GM19035 (cell line): ENCODE results near the gene CLDN2.
"Not testable (repeated sequence)": the region's sequence is repeated elsewhere in the genome, so short reads cannot be mapped to it uniquely, and the experiment has no call there.

ENCODE experiments used
- ATAC-seq: cut with Tn5 transposase; IDR thresholded peaks from one replicate; pipeline ENCODE4 v1.9.1; 2021; ENCODE audit not compliant: unreplicated experiment

The CLDN2 gene

GRCh38 chrX:106957856-106958255 lies 37.7 kb downstream of the CLDN2 start:
- no peak for ATAC-seq

DNA sequence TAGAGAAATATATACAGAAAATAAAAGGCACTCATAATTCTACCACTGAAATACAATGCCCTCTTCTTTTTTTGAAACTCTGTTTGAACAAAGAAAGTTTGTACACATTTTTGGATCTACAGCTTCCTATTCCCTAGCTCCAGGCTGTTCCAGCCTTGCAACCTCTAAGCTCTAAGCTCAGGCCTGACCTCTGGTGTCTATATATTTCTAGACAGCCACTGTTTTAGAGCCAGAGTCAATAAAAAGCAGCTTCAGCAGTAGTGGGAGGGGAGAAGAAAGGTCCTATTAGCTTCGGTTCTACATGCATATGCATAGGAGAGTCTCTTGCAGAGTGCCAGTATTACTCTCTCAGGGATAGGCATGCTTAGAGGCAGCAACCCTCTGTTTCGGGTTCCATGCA lies 39.7 kb downstream of the CLDN2 start:
- no peak for ATAC-seq

- ATAC-seq, result no peak
Measured at GRCh38 chrX:106963111-106963510, 42.9 kb downstream of the CLDN2 start.

GRCh38 chrX:106964290-106964689 lies 44.1 kb downstream of the CLDN2 start:
- ATAC-seq, result no peak

- not testable (repeated sequence) for ATAC-seq
Measured at GRCh38 chrX:106966547-106966946, 46.3 kb downstream of the CLDN2 start.

DNA sequence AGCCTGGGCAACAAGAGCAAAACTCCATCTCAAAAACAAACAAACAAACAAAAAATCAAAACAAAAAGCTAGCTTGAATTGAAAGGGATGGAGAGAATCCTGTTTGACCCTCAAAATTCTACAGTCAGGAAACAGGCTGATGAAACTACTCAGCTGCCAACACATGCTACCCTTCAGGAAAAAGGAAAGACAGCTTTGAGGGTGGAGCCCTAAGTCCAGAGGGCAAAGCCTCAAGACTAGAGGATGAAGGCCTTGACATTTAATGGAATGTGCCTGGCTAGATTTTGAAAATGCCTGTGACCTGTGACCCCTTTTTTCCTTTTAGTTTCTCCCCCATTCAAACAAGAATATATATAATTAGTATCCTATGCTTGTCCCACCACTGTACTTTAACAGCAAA lies 52.7 kb downstream of the CLDN2 start:
- ATAC-seq, result no peak

DNA sequence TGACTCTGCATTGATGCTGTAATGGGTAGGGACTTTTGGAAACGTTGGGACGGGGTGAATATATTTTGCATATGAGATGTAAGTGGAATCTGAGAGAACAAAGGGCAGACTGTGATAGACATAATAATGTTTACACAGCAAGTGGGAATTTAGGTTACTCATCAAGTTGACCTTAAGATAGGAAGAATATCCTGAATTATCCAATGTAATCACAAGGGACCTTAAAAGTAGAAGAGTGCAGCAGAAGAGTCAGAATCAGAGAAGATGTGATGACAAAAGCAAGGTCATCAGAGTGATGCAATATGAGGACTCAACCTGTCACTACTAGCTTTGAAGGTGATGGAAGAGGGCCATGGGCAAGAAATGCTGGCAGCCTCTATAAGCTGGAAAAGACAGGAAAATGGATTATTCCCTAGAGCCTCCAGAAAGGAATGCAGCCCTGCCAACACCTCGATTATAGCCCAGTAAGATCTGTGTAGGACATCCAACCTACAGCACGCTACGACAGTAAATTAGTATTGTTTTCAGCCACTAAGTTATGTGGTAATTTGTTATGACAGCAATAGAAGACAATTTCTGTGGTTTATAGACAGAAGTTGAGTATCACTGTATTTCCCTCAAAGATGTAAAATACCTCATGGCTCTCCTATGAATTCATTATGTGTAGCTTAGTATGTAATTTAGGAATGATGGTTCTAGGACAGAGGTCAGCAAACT lies 53.4 kb downstream of the CLDN2 start:
- no peak for ATAC-seq

GRCh38 chrX:106976416-106976815 lies 56.2 kb downstream of the CLDN2 start:
- ATAC-seq, result no peak
